ENCODE results near the gene SPRR2F.
"Not testable (repeated sequence)": the region's sequence is repeated elsewhere in the genome, so short reads cannot be mapped to it uniquely, and the experiment has no call there.

- not testable (repeated sequence) for TF ChIP-seq CTCF (IDR thresholded peaks at IDR 0.05; ENCODE audit: low read depth, low read length, missing input control); SP1 (IDR thresholded peaks at IDR 0.05); EGR1 (IDR thresholded peaks at IDR 0.05; ENCODE audit: low read depth in 2 of 2); FOXA1 (IDR thresholded peaks at IDR 0.05); RAD21 (IDR thresholded peaks at IDR 0.05); REST (IDR thresholded peaks at IDR 0.05)
These were observed 862 bp downstream of the SPRR2F start for GRCh38 chr1:153112454-153112853.
